Breast epithelium (tissue), 3 donors: ENCODE results near the gene NCAPD3.

ENCODE experiments used
- CTCF ChIP-seq, 3 donors: fragments of 450-650 bp; IDR thresholded peaks; one replicate each; pipeline ENCODE4 v1.5.1; 2016 to 2017; ENCODE audit warnings: antibody characterized with exemption in 3 of 3, mild to moderate bottlenecking in 3 of 3, moderate library complexity in 3 of 3
- POLR2A ChIP-seq: fragments of 450-650 bp; IDR thresholded peaks from one replicate; pipeline ENCODE4 v1.6.1; 2016; ENCODE audit warnings: antibody characterized with exemption, mild to moderate bottlenecking, moderate library complexity
- POLR2AphosphoS5 ChIP-seq, 3 donors: sonication (generic); formaldehyde crosslinking; IDR thresholded peaks; one replicate each; pipeline ENCODE4 v1.6.1; 2017; ENCODE audit warnings: antibody characterized with exemption in 3 of 3

GRCh38 chr11:134149371-134149770 lies 74.4 kb downstream of the NCAPD3 start:
- no peak for TF ChIP-seq CTCF (IDR thresholded peaks at IDR 0.05)
- no peak for TF ChIP-seq POLR2AphosphoS5 (IDR thresholded peaks at IDR 0.05)
- TF ChIP-seq POLR2A, result no peak
